Keratinocyte (primary cell): ENCODE data around the gene NRG2. TPM values are rescaled to one million over a fixed set of nuclear protein-coding genes. Genes with fewer than 3 reads are reported as not detected.

ENCODE experiments used
- DNase-seq: peaks from one replicate; pipeline ENCODE4 v3.0.0-alpha.2; 2011; ENCODE audit warnings: low read depth, missing footprints, low spot score
- FAIRE-seq: peaks from 2 replicates; lab custom pipeline; 2011; peaks lifted over from hg19 to GRCh38; lab: Jason Lieb, UNC
- H2AFZ ChIP-seq: 2 replicates; pipeline ENCODE4 v1.6.0; 2012; ENCODE audit warnings: low read length, control low read depth, inconsistent platforms; ENCODE audit not compliant: control insufficient read depth
- H3K27ac ChIP-seq: 2 replicates; pipeline ENCODE4 v1.5.1; 2011; ENCODE audit warnings: low read length; ENCODE audit not compliant: control insufficient read depth, insufficient read depth
- H3K27me3 ChIP-seq: 3 replicates; pipeline ENCODE4 v1.6.0; 2011; ENCODE audit warnings: low read length; ENCODE audit not compliant: control insufficient read depth, insufficient read depth; ENCODE audit errors: extremely low read depth
- H3K36me3 ChIP-seq, 2 experiments: 2 replicates in 1 of 2; 3 replicates in 1 of 2; pipeline ENCODE4 v1.5.1; 2011; ENCODE audit warnings: low read length in 2 of 2, mild to moderate bottlenecking in 1 of 2; ENCODE audit not compliant: control insufficient read depth in 2 of 2, insufficient read depth in 2 of 2; ENCODE audit errors: extremely low read depth in 1 of 2
- H3K4me1 ChIP-seq: 3 replicates; pipeline ENCODE4 v1.5.1; 2011; ENCODE audit warnings: low read length; ENCODE audit not compliant: control insufficient read depth, insufficient read depth; ENCODE audit errors: extremely low read depth
- H3K4me2 ChIP-seq: 3 replicates; pipeline ENCODE4 v1.6.0; 2011; ENCODE audit warnings: low read depth, low read length; ENCODE audit not compliant: control insufficient read depth, insufficient read depth; ENCODE audit errors: extremely low read depth
- H3K4me3 ChIP-seq, 3 experiments: fragments of 200-600 bp in 1 of 3; sonication (generic) in 1 of 3; 2 replicates in 2 of 3; 3 replicates in 1 of 3; pipeline ENCODE4 v1.5.1; 2011 to 2016; ENCODE audit warnings: low read length in 3 of 3, mild to moderate bottlenecking in 3 of 3, control low read depth in 2 of 3, inconsistent platforms in 1 of 3, low read depth in 1 of 3, mixed read lengths in 1 of 3, mixed run types in 1 of 3, moderate library complexity in 1 of 3; ENCODE audit not compliant: control insufficient read depth in 2 of 3, insufficient read depth in 2 of 3; ENCODE audit errors: extremely low read depth in 1 of 3
- H3K79me2 ChIP-seq: 2 replicates; pipeline ENCODE4 v1.6.0; 2012; ENCODE audit warnings: low read length; ENCODE audit not compliant: control insufficient read depth, insufficient read depth
- H3K9ac ChIP-seq: 3 replicates; pipeline ENCODE4 v1.6.0; 2011; ENCODE audit warnings: low read length; ENCODE audit not compliant: control insufficient read depth, insufficient read depth; ENCODE audit errors: extremely low read depth
- H3K9me1 ChIP-seq: 3 replicates; pipeline ENCODE4 v1.6.0; 2011; ENCODE audit warnings: low read length; ENCODE audit not compliant: control insufficient read depth, insufficient read depth; ENCODE audit errors: extremely low read depth
- H3K9me3 ChIP-seq: 2 replicates; pipeline ENCODE4 v1.5.1; 2012; ENCODE audit warnings: low read depth, low read length; ENCODE audit not compliant: control insufficient read depth
- H4K20me1 ChIP-seq: 3 replicates; pipeline ENCODE4 v1.6.0; 2011; ENCODE audit warnings: low read length; ENCODE audit not compliant: control insufficient read depth, insufficient read depth; ENCODE audit errors: extremely low read depth
- EZH2 ChIP-seq: IDR thresholded peaks from one replicate; pipeline ENCODE4 v1.6.1; 2012; ENCODE audit warnings: inconsistent platforms, mild to moderate bottlenecking, low read length, moderate library complexity
- dilution Hi-C: fragments of 300-500 bp; cut with MboI; formaldehyde crosslinking; loops from one replicate; pipeline ENCODE4 v1.7.0; 2020; ENCODE audit warnings: low sequenced_read_pairs; ENCODE audit not compliant: extremely low pct_ligation_motif_present
- polyA plus RNA-seq, 5 experiments: library from polyadenylated mRNA; depleted of rRNA in 3 of 5; stranded (reverse) in 3 of 5; stranded (forward) in 1 of 5; unstranded in 1 of 5; fragments of >200 nt; gene quantifications; 1 replicate in 1 of 5; 2 replicates in 3 of 5; 3 replicates in 1 of 5; pipeline versions ENCODE4 v1.2.1 to v1.2.3, GENCODE V29; 2011 to 2012; ENCODE audit warnings: missing spikeins in 2 of 5, low read depth in 1 of 5, low replicate concordance in 1 of 5
- TF ChIP-seq, protein P1 (sequence below), 3 experiments: IDR thresholded peaks in 1 of 3; conservative IDR thresholded peaks in 1 of 3; optimal IDR thresholded peaks in 1 of 3; 2 replicates in 2 of 3; 3 replicates in 1 of 3; pipeline versions ENCODE3 to v1.5.1; 2011; ENCODE audit warnings: low read length in 3 of 3, mild to moderate bottlenecking in 3 of 3, moderate library complexity in 2 of 3, control low read depth in 1 of 3, inconsistent platforms in 1 of 3; ENCODE audit not compliant: insufficient read depth in 2 of 3; ENCODE audit errors: extremely low read depth in 1 of 3

The NRG2 gene
- polyA plus RNA-seq, 1 donor (not counting 4 experiments of a cell fraction or from before 2014, with no cell fraction given): 0.13 TPM

- no peaks in the 10 kb centered on the region for H3K27me3 ChIP-seq
- TF ChIP-seq, protein P1, sequence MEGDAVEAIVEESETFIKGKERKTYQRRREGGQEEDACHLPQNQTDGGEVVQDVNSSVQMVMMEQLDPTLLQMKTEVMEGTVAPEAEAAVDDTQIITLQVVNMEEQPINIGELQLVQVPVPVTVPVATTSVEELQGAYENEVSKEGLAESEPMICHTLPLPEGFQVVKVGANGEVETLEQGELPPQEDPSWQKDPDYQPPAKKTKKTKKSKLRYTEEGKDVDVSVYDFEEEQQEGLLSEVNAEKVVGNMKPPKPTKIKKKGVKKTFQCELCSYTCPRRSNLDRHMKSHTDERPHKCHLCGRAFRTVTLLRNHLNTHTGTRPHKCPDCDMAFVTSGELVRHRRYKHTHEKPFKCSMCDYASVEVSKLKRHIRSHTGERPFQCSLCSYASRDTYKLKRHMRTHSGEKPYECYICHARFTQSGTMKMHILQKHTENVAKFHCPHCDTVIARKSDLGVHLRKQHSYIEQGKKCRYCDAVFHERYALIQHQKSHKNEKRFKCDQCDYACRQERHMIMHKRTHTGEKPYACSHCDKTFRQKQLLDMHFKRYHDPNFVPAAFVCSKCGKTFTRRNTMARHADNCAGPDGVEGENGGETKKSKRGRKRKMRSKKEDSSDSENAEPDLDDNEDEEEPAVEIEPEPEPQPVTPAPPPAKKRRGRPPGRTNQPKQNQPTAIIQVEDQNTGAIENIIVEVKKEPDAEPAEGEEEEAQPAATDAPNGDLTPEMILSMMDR (optimal IDR thresholded peaks at IDR 0.05 in 1 of 3, IDR thresholded peaks at IDR 0.05 in 1 of 3, conservative IDR thresholded peaks at IDR 0.05 in 1 of 3; ENCODE audit: extremely low read depth in 1 of 3, insufficient read depth in 2 of 3, low read length in 3 of 3): no peak
- no peak for TF ChIP-seq EZH2
- no peaks in the 10 kb centered on the region for H3K36me3 ChIP-seq
- H3K9me1 ChIP-seq: no peaks in the 10 kb centered on the region
- H3K4me3 ChIP-seq: no peak overlapping the region
- H3K9me3 ChIP-seq: no peaks in the 10 kb centered on the region
- no peak overlapping the region for H3K4me2 ChIP-seq
- FAIRE-seq (no peak), DNase-seq (no peak)
- H2AFZ ChIP-seq: no peak overlapping the region
- no peak overlapping the region for H3K27ac ChIP-seq
- no peak overlapping the region for H3K9ac ChIP-seq
- H4K20me1 ChIP-seq: no peaks in the 10 kb centered on the region
- dilution Hi-C loops: no loop called here
- H3K79me2 ChIP-seq: no peaks in the 10 kb centered on the region
- H3K4me1 ChIP-seq: no peaks in the 10 kb centered on the region
Measured at GRCh38 chr5:139809331-139809810, 233.7 kb downstream of the NRG2 start.

GRCh38 chr5:139808481-139809330, 234.4 kb downstream of the NRG2 start:
- FAIRE-seq (no peak), DNase-seq (no peak)
- Histone ChIP-seq H2AFZ (no peak overlapping the region), H3K4me1 (no peaks in the 10 kb centered on the region), H3K4me3 (no peak overlapping the region), H4K20me1 (no peaks in the 10 kb centered on the region), H3K27ac (no peak overlapping the region), H3K4me2 (no peak overlapping the region), H3K9ac (no peak overlapping the region), H3K36me3 (no peaks in the 10 kb centered on the region), H3K27me3 (no peaks in the 10 kb centered on the region), H3K79me2 (no peaks in the 10 kb centered on the region), H3K9me1 (no peaks in the 10 kb centered on the region), H3K9me3 (no peaks in the 10 kb centered on the region)
- TF ChIP-seq, protein P1 (optimal IDR thresholded peaks at IDR 0.05 in 1 of 3, IDR thresholded peaks at IDR 0.05 in 1 of 3, conservative IDR thresholded peaks at IDR 0.05 in 1 of 3; ENCODE audit: extremely low read depth in 1 of 3, insufficient read depth in 2 of 3, low read length in 3 of 3): no peak
- TF ChIP-seq EZH2: no peak
- dilution Hi-C loops: no loop called here
